Lung (tissue), 12 donors: Measurements from ENCODE around the gene HCAR2. TPM values are rescaled to one million over a fixed set of nuclear protein-coding genes. Genes with fewer than 3 reads are reported as not detected.

Source experiments
- ATAC-seq: fragments of 200-7000 bp; cut with Tn5 transposase; one replicate; pipeline ENCODE4 v1.9.1; 2020; ENCODE audit warnings: moderate number of reproducible peaks; ENCODE audit not compliant: insufficient read depth, low FRiP score
- DNase-seq, 3 donors: peaks; one replicate each; pipeline ENCODE4 v3.0.0-alpha.2; 2013 to 2017
- H3K27ac ChIP-seq, 2 donors: one replicate each; pipeline ENCODE4 v1.5.1; 2013; ENCODE audit warnings: mild to moderate bottlenecking in 2 of 2, moderate library complexity in 2 of 2, control low read depth in 1 of 2, inconsistent platforms in 1 of 2, low read depth in 1 of 2, low read length in 1 of 2
- H3K27me3 ChIP-seq, 3 donors: one replicate each; pipeline ENCODE4 v1.5.1; 2013; ENCODE audit warnings: low read length in 2 of 3; ENCODE audit not compliant: control insufficient read depth in 3 of 3, insufficient read depth in 3 of 3
- H3K36me3 ChIP-seq, 4 donors: one replicate each; pipeline ENCODE4 v1.5.1; 2013; ENCODE audit warnings: low read length in 4 of 4, mild to moderate bottlenecking in 1 of 4, moderate library complexity in 1 of 4; ENCODE audit not compliant: control insufficient read depth in 4 of 4, insufficient read depth in 4 of 4
- H3K4me1 ChIP-seq, 5 donors: one replicate each; pipeline ENCODE4 v1.5.1; 2013; ENCODE audit warnings: low read length in 5 of 5, mild to moderate bottlenecking in 2 of 5, moderate library complexity in 1 of 5; ENCODE audit not compliant: control insufficient read depth in 5 of 5, insufficient read depth in 5 of 5
- H3K4me3 ChIP-seq: one replicate; pipeline ENCODE4 v1.5.1; 2013; ENCODE audit warnings: mild to moderate bottlenecking, control low read depth, moderate library complexity
- H3K9ac ChIP-seq, 2 donors: one replicate each; pipeline ENCODE4 v1.5.1; 2013; ENCODE audit warnings: low read length in 2 of 2, control low read depth in 1 of 2; ENCODE audit not compliant: insufficient read depth in 1 of 2
- H3K9me3 ChIP-seq, 4 donors: one replicate each; pipeline ENCODE4 v1.5.1; 2013; ENCODE audit warnings: low read length in 3 of 4, mild to moderate bottlenecking in 1 of 4, moderate library complexity in 1 of 4; ENCODE audit not compliant: control insufficient read depth in 4 of 4, insufficient read depth in 3 of 4
- WGBS, 2 donors: extraction: QIAGEN DNeasy Blood & Tissue Kit; methylation state at CpG; one replicate each; pipeline ENCODE4 v1.1.7; 2013; 5-methylcytosine and 5-hydroxymethylcytosine counted together
- polyA plus RNA-seq, 2 donors: library from polyadenylated mRNA; stranded (reverse); fragments of 200-250 nt; gene quantifications; one replicate each; pipeline ENCODE4 v1.2.1, GENCODE V29; 2013
- total RNA-seq, 2 donors: library from RNA; depleted of rRNA in 1 of 2; stranded (reverse); fragments of >200 nt in 1 of 2; gene quantifications; one replicate each; pipeline ENCODE4 v1.2.1, GENCODE V29; 2014 to 2021
- TF ChIP-seq, protein P1 (sequence below): IDR thresholded peaks from 2 replicates; pipeline ENCODE4 v1.5.1; 2012; ENCODE audit warnings: mild to moderate bottlenecking; ENCODE audit errors: control extremely low read depth, extremely low read depth
- donor health status: control.
- donor health status: control.
- donor health status: Bipolar disorder and iron deficiency.
- donor health status: healthy.
- donor health status: DM: yes; HTN: yes; CAD: no.

The HCAR2 gene
- total and polyA plus RNA-seq, 4 donors, result 1.4 to 31.4 (median 6.5) TPM

DNA sequence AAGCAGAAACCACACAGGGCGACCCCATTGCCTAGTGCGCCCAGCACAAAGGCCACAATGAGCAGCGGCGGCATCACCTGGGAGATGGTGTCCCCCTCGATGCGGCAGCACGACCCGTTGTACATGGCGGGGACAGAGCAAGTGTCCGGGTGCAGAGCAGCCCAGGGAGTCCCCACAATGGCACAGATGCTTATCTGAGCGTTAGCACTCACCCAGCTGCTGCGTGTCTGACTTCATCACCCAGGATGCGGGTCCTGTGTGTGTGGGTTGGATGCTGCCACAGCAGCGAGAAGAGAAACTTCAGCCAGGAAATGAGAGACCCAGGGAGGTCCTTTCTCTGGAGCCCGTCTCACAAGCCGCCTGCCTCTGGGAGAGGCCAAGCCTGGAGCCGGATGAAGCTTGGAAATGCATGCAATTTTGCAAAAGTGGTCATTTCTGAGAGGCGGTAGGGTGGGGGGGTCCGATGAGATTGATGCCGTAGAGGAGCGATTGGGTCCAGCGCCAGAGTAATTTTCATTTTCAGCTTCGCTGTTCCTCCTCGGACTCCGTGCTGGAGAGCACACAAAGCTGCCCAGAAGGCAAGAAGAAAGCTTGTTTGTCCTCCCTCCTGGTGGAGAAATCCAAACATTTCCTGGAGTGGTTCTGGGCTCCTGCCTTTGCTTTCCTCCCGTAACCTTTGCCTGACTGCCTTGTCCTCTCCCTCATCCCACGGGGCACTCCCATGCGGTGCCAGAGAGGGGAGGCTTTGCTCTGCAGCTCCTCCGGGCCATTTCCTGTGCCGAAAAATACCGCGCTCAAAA lies 27.3 kb upstream of the HCAR2 start, which contains the start of gene HCAR1:
TSS of gene HCAR1 (minus strand) at position 630 of the 800 bp plus-strand sequence. CDS start at position 125, 505 bp downstream.
- TF ChIP-seq, protein P1, sequence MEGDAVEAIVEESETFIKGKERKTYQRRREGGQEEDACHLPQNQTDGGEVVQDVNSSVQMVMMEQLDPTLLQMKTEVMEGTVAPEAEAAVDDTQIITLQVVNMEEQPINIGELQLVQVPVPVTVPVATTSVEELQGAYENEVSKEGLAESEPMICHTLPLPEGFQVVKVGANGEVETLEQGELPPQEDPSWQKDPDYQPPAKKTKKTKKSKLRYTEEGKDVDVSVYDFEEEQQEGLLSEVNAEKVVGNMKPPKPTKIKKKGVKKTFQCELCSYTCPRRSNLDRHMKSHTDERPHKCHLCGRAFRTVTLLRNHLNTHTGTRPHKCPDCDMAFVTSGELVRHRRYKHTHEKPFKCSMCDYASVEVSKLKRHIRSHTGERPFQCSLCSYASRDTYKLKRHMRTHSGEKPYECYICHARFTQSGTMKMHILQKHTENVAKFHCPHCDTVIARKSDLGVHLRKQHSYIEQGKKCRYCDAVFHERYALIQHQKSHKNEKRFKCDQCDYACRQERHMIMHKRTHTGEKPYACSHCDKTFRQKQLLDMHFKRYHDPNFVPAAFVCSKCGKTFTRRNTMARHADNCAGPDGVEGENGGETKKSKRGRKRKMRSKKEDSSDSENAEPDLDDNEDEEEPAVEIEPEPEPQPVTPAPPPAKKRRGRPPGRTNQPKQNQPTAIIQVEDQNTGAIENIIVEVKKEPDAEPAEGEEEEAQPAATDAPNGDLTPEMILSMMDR, result no peak
- Histone ChIP-seq H3K36me3 (no peaks in the 10 kb centered on the region), H3K9me3 (no peaks in the 10 kb centered on the region), H3K9ac (no peak within 1 kb of the TSS), H3K4me1 (no peaks in the 10 kb centered on the region), H3K4me3 (no peak within 1 kb of the TSS), H3K27ac (no peak within 1 kb of the TSS), H3K27me3 (no peaks in the 10 kb centered on the region)
- ATAC-seq (no peak), DNase-seq (peak in 2 of 3 donors; percentile 9 to 25)
- WGBS, 2 donors, result 61 to 78% methylated on average over 32 of the region's 32 CpGs

DNA sequence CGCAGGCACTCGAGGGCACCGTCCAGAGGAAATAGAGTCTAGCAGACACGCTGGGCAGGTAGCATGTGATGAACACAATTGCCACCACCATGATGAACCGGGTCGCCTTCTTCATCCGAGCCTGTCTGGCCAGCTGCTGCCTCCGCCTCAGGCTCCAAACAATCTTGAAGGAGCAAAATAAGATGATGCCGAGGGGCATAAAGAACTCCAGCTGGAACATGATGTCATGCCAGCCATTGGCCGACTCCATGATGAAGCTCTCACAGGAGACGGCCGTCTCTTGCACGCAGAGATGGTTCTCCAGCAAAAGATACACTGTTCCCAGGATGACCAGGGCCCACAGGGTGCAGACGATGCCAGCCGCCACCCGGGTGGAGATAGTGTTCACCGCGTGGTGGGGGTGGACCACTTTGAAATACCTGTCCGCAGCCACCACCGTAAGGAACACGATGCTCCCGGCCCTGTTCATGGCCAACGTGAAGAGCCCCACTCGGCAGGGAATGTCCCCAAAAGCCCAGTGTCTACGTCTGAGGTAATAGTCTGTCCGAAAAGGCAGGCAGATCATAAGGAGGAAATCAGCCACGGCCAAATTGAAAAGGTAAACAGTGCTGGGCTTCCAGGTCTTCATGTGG lies 26.5 kb upstream of the HCAR2 start:
- Histone ChIP-seq H3K4me1 (no peaks in the 10 kb centered on the region), H3K36me3 (no peaks in the 10 kb centered on the region), H3K9me3 (no peaks in the 10 kb centered on the region), H3K27me3 (no peaks in the 10 kb centered on the region), H3K4me3 (no peak overlapping the region), H3K9ac (no peak overlapping the region), H3K27ac (no peak overlapping the region)
- WGBS, 2 donors, result 93 to 96% methylated on average over 27 of the region's 27 CpGs
- TF ChIP-seq, protein P1, result no peak
- DNase-seq (no peak), ATAC-seq (no peak)

DNA sequence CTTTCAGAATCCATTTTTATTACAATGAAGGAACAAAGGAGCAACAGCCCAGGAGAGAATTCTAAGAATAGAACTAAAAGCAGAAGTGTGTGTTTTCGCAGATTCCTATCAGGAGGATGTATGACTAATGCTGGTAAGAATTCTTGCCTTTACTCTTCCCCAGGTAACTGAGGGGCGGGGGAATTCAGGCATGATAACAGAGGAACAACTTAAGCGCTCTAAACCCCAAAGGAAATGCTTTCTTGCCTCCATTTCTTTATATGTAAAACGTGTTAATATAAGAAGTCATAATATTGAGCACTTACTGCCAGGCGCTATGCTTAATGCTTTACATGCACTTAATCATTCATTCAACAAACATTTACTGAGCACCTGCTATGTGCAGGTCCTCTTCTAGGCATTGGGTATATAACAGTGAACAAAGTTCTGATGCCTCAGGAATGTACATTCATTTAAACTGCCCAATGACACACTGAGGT lies 23.0 kb upstream of the HCAR2 start:
- H3K9me3 ChIP-seq, result no peaks in the 10 kb centered on the region
- no peak overlapping the region for H3K4me3 ChIP-seq
- no peaks in the 10 kb centered on the region for H3K36me3 ChIP-seq
- no peak overlapping the region for H3K9ac ChIP-seq
- H3K27me3 ChIP-seq, result no peaks in the 10 kb centered on the region
- ATAC-seq (no peak), DNase-seq (peak in 1 of 3 donors; percentile 27)
- H3K4me1 ChIP-seq, result peaks cover 0 to 2% (median 0%) of the 10 kb centered on the region in 5 donors
- no peak overlapping the region for H3K27ac ChIP-seq
- TF ChIP-seq, protein P1, result no peak
- WGBS, 2 donors, result 16 to 28% methylated on average over 5 of the region's 5 CpGs
